ENCODE measurements around the gene FARS2.

FARS2 gene

DNA sequence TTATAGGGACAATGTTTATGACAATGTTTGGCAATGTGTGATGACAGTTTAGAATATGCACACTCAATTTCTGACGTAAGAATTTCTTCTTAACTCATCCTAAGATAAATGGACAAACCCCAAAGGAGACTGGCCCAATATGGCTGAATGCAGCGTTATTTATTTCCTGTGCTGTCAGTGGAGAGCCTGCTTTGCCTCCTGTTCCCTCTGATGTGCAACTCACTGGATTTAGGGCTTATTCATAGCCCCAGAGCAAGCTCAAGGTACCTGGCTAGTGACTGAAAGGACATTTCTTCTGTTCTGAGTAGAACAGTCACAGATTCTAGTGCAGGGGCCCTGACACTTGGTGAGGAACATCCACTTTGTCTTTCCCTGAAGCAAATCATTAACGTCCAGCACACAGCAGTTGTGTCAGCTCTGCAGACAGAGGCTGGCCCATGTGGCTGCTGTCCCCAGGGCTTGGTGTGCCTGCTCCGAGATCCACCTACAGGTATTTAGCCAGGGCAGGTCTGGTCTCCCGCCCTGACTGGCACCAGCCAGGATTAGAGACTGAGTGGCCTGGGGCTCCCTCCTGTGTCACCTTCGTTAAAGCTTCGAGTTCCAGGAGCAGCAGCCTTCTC lies 64.8 kb downstream of the FARS2 start:
- no peak for DNase-seq (ENCODE audit: low read depth)
- TF ChIP-seq, protein P1, sequence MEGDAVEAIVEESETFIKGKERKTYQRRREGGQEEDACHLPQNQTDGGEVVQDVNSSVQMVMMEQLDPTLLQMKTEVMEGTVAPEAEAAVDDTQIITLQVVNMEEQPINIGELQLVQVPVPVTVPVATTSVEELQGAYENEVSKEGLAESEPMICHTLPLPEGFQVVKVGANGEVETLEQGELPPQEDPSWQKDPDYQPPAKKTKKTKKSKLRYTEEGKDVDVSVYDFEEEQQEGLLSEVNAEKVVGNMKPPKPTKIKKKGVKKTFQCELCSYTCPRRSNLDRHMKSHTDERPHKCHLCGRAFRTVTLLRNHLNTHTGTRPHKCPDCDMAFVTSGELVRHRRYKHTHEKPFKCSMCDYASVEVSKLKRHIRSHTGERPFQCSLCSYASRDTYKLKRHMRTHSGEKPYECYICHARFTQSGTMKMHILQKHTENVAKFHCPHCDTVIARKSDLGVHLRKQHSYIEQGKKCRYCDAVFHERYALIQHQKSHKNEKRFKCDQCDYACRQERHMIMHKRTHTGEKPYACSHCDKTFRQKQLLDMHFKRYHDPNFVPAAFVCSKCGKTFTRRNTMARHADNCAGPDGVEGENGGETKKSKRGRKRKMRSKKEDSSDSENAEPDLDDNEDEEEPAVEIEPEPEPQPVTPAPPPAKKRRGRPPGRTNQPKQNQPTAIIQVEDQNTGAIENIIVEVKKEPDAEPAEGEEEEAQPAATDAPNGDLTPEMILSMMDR (IDR thresholded peaks at IDR 0.05; ENCODE audit: control insufficient read depth, extremely low read depth, insufficient read depth) = no peak
- no peak overlapping the region for H3K4me3 ChIP-seq (ENCODE audit: low read depth, low read length)

DNA sequence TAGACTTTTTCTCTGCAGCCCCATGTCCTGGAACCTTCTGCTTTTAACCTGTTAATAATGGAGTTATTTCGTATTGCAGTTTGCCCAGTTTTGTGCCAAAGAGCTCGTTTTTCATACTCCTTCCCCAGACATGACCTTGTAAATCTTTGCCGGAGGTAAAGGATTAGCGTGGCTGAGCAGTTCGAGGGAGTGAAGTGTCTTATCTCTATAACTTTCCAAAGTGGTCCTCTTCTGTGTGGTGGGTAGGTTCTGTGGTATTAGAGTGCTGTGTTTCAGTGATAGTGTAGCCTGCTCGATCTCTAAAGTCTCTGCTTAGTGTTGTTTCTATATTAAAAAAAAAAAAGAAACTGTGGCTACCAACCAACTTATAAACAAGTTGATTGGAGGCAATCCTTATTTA lies 67.5 kb downstream of the FARS2 start:
- no peak for DNase-seq (ENCODE audit: low read depth)
- TF ChIP-seq, protein P1 (IDR thresholded peaks at IDR 0.05; ENCODE audit: control insufficient read depth, extremely low read depth, insufficient read depth) = no peak
- no peak overlapping the region for H3K4me3 ChIP-seq (ENCODE audit: low read depth, low read length)

DNA sequence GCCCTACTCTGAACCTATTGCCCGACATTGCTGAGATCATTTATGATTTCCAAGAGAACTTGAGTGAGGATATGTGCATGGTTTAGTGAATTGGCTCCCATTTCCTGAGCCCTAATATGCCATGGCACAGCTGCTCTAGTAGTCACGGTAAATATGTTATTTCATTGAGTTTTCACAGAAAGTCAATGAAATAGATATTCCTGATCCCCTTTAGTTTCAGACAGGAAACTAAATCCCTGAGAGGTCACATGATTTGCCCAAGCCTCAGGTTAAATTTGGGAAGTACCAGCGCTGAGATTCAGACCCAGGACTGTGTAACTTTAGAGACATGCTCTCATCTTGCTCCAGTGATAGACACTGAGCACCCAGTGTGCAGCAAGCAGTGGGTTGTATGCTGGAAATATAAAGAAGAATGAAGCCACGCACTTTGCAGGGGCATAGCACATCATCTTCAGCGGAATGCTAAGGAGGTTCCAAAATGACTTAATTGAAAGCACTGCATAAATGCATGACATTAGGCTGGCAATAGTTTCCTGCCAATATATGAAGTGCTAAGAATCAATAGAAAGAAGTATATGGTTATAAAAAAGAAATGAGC lies 70.6 kb downstream of the FARS2 start:
- TF ChIP-seq, protein P1 (IDR thresholded peaks at IDR 0.05; ENCODE audit: control insufficient read depth, extremely low read depth, insufficient read depth) = no peak
- H3K4me3 ChIP-seq (ENCODE audit: low read depth, low read length) = no peak overlapping the region
- no peak for DNase-seq (ENCODE audit: low read depth)

DNA sequence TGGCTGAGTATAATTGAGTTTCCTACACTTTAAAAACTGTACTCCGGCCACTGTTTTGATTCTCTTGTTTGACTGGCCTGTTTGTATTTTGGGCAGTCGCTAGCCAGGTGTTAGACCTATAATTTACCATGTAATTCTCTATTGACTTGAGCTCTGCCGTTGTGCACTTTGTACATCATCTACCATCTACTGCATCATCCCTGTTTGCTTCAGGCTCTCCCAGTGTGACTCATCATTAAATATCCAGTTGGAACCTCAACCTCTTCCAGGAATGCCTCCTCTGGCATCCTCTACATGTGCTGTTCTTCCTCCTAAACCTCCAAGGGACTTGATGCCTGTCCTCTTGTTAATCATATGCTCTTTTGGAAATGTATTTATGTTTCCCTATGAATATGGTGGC lies 72.3 kb downstream of the FARS2 start:
- DNase-seq (ENCODE audit: low read depth) = no peak
- TF ChIP-seq, protein P1 (IDR thresholded peaks at IDR 0.05; ENCODE audit: control insufficient read depth, extremely low read depth, insufficient read depth) = no peak
- H3K4me3 ChIP-seq (ENCODE audit: low read depth, low read length) = no peak overlapping the region

DNA sequence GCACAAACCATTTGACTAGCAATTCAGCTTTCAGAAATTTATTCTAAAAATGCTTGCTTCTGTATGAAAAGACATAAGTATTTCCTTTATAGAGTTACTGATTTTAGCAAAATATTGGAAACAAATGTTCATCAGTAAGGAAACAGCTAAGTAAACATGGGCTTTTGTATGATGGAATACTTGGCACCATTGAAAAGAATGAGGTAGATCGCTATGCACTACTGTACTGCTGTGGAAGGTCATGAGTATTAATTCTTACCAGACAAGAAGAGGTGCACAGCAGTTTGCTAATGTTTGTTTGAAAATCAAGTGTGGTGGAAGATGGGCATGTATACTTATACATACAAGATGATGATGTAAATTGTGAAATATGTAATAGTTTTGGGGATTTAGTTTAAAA lies 73.0 kb downstream of the FARS2 start:
- TF ChIP-seq, protein P1 (IDR thresholded peaks at IDR 0.05; ENCODE audit: control insufficient read depth, extremely low read depth, insufficient read depth) = no peak
- no peak overlapping the region for H3K4me3 ChIP-seq (ENCODE audit: low read depth, low read length)
- DNase-seq (ENCODE audit: low read depth) = no peak

DNA sequence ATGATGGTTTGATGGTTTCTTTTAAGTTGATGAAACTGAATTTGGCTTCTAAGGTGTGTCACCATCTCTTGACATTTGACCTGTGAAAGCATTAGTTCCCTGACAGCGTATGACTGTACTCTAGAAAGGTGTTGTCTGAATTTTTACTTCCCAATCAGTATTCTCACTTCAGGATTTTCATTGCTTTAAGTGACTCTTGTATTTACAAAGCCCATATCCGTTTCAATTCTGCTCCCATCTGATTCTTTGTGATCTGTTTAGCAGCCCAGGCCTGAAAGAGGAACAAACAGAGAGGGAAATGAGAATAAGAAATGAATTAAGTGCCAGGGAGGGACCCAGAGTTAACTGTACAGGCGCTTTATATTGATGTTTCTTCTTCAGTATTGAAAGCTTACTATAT lies 73.7 kb downstream of the FARS2 start:
- no peak for DNase-seq (ENCODE audit: low read depth)

More for the DNA sequence above, 73.7 kb downstream of the FARS2 start:
- no peak overlapping the region for H3K4me3 ChIP-seq (ENCODE audit: low read depth, low read length)
- TF ChIP-seq, protein P1 (IDR thresholded peaks at IDR 0.05; ENCODE audit: control insufficient read depth, extremely low read depth, insufficient read depth) = no peak
